NCI-H128 (cell line): Measurements from ENCODE around the gene ZNF79.

Experiments used
- DNase-seq: peaks from one replicate; lab custom pipeline; 2025; ENCODE audit not compliant: unreplicated experiment; lab: John Stamatoyannopoulos, UW

The ZNF79 gene

DNA sequence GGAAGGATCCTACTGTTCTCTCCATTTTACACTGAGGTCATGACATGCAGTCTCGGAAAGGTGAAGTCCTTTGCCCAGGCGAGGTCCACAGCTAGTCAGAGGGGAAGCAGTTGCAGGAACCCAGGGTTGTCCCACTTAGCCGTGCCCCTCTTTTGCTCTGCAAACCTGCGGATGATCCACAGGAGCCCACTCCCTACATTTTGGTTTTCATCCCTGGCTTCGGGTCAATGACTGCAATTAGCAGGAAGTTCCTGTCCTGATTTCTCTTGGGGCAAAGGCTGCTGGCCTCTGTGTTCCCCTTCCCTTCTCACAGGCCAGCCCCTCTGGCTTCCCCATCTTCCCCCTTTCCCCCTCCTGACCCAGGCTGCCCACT lies 25.9 kb upstream of the ZNF79 start:
- no peak for DNase-seq

GRCh38 chr9:127398715-127399400 lies 25.3 kb upstream of the ZNF79 start:
- no peak for DNase-seq

DNA sequence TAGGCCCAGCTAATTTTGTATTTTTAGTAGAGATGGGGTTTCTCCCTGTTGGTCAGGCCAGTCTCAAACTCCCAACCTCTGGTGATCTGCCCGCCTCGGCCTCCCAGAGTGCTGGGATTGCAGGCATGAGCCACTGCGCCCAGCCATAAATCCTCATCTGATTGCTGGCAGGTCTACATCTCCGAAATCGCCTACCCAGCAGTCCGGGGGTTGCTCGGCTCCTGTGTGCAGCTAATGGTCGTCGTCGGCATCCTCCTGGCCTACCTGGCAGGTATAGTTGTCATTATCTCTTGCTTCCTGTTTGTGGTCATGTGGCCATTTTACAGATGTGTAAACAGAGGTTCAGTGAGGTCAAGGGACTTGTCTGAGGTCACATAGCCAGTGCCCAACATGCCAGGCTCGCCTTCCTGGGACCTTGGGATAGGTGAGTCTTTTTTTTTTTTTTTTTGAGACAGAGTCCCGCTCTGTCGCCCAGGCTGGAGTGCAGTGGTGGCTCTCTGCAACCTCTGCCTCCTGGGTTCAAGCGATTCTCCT lies 24.4 kb upstream of the ZNF79 start:
- DNase-seq = no peak

- no peak for DNase-seq
Measured at GRCh38 chr9:127402401-127403090, 21.6 kb upstream of the ZNF79 start.

- DNase-seq = no peak
Measured at GRCh38 chr9:127403507-127404192, 20.5 kb upstream of the ZNF79 start.

GRCh38 chr9:127404631-127405030 lies 19.6 kb upstream of the ZNF79 start:
- DNase-seq = no peak

- DNase-seq = no peak
Measured at GRCh38 chr9:127405344-127406125, 18.6 kb upstream of the ZNF79 start.

DNA sequence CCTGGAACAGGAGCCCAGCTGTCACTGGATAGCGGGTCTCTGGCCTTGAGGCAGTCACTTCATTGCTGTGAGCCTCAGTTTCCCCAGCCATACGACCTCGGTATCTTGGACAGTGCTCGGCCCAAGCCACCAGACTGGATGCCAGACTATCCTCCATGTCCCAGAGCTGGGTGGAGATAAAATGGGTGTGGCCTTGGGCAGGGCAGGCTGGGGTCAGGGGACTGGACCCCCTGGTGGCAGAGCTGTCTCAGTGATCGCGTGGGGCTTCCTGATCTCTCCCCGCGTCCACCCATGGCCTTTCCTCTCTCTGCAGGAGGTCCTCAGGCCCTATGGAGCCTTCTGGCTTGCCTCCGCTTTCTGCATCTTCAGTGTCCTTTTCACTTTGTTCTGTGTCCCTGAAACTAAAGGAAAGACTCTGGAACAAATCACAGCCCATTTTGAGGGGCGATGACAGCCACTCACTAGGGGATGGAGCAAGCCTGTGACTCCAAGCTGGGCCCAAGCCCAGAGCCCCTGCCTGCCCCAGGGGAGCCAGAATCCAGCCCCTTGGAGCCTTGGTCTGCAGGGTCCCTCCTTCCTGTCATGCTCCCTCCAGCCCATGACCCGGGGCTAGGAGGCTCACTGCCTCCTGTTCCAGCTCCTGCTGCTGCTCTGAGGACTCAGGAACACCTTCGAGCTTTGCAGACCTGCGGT lies 17.2 kb upstream of the ZNF79 start:
- DNase-seq = no peak

DNA sequence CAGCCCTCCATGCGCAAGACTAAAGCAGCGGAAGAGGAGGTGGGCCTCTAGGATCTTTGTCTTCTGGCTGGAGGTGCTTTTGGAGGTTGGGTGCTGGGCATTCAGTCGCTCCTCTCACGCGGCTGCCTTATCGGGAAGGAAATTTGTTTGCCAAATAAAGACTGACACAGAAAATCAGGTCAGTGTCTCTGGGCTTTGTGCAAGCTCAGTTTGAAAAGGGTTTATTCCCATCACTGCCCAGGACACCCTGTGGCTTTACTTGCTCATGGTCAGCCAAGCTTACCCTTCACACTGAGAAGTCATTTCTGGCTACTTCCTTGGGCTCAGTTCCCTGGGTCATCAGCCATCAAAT lies 16.7 kb upstream of the ZNF79 start:
- no peak for DNase-seq

- DNase-seq = no peak
Measured at GRCh38 chr9:127411122-127411521, 13.1 kb upstream of the ZNF79 start.

- DNase-seq = no peak
Measured at GRCh38 chr9:127415141-127415540, 9.0 kb upstream of the ZNF79 start.

GRCh38 chr9:127415657-127416056 lies 8.5 kb upstream of the ZNF79 start:
- no peak for DNase-seq

GRCh38 chr9:127417131-127418036 lies 6.8 kb upstream of the ZNF79 start:
- no peak for DNase-seq

- no peak for DNase-seq
Measured at GRCh38 chr9:127418037-127418471, 6.1 kb upstream of the ZNF79 start.

DNA sequence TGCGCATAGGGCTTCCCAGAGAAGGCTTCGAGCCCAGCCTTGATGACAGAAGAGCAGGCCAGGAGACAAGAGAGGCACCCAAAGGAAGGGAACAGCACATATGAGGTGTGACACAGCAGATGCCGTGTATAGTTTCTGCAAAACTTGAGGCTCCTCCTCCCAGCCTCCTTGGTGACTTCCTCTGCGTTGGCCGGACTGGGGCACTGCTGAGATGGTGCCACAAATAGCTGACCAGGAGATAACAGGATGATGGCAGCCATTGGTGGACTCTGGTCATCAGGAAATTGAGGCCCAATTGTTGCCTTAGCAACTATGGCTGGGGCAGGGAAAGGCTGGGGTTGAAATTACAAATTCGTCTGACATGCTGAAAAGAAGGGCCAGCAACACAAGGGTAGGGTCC lies 4.8 kb upstream of the ZNF79 start:
- DNase-seq = no peak

DNA sequence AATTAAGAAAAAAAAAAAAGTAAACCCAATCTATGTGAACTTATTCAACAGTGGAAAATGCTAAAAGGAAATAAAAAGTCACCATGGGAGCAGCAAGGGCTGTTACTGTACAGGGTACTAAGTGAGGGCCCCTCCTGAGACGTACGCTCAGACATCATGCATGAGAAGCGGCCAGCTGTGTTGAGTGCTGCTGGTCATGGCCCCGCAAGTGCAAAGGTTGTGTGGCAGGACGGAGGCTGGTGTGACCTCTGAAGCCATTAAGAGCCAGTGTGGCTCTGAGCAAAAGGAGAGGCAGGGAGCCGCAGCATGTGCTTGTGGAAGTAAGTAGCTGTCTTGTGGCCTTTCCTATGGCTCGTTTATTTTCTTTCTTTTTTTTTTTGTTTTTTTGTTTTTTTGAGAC lies 3.1 kb upstream of the ZNF79 start:
- no peak for DNase-seq

- DNase-seq = no peak
Measured at GRCh38 chr9:127422133-127422782, 1.9 kb upstream of the ZNF79 start.

GRCh38 chr9:127422787-127423186 lies 1.4 kb upstream of the ZNF79 start:
- no peak for DNase-seq

- DNase-seq = no peak
Measured at GRCh38 chr9:127423476-127423933, 677 bp upstream of the ZNF79 start.
